Measurements from ENCODE around the gene USP46.

DNA sequence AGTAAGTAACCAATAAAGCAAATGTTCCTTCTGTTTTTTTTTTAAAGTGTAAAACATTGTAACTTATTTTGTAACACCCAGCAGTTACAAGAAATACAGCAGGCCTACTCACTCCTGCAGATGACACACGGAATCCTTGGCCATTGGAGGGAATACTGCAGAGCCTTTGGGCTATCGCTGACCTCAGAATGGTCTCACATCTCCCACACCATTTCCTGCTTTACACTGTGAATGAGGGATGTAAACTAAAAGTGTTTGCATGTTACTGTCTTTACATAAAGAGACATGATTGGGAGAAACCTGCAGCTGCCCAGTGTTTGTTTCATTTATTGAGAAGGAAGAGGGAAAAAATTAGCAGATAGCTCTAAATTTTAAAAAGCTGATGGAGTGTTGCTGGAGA lies 64.1 kb downstream of the USP46 start:
- TF ChIP-seq EP300 (IDR thresholded peaks at IDR 0.05; ENCODE audit: borderline replicate concordance in 1 of 2, low read depth in 2 of 2, low read length in 2 of 2): no peak
- no peak for TF ChIP-seq HDAC6 (IDR thresholded peaks at IDR 0.05; ENCODE audit: low read depth, low read length)
- TF ChIP-seq SIN3A (conservative IDR thresholded peaks at IDR 0.05 in 1 of 2, IDR thresholded peaks at IDR 0.05 in 1 of 2; ENCODE audit: low read depth in 1 of 2, low read length in 2 of 2): no peak
- no peak for TF ChIP-seq POLR2AphosphoS5 (IDR thresholded peaks at IDR 0.05; ENCODE audit: low read depth, low read length)
- TF ChIP-seq, protein P1, sequence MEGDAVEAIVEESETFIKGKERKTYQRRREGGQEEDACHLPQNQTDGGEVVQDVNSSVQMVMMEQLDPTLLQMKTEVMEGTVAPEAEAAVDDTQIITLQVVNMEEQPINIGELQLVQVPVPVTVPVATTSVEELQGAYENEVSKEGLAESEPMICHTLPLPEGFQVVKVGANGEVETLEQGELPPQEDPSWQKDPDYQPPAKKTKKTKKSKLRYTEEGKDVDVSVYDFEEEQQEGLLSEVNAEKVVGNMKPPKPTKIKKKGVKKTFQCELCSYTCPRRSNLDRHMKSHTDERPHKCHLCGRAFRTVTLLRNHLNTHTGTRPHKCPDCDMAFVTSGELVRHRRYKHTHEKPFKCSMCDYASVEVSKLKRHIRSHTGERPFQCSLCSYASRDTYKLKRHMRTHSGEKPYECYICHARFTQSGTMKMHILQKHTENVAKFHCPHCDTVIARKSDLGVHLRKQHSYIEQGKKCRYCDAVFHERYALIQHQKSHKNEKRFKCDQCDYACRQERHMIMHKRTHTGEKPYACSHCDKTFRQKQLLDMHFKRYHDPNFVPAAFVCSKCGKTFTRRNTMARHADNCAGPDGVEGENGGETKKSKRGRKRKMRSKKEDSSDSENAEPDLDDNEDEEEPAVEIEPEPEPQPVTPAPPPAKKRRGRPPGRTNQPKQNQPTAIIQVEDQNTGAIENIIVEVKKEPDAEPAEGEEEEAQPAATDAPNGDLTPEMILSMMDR (IDR thresholded peaks at IDR 0.05; ENCODE audit: control extremely low read depth in 1 of 3, insufficient read depth in 1 of 3, low read depth in 1 of 3, low read length in 3 of 3): no peak
- no peak for TF ChIP-seq NRF1 (IDR thresholded peaks at IDR 0.05; ENCODE audit: low read depth, low read length)
- no peak for TF ChIP-seq POLR2A (IDR thresholded peaks at IDR 0.05; ENCODE audit: control extremely low read depth in 1 of 2, low read depth in 2 of 2, low read length in 2 of 2)
- TF ChIP-seq RXRA (IDR thresholded peaks at IDR 0.05; ENCODE audit: insufficient read depth, low read depth, low read length): no peak
- TF ChIP-seq, protein P2, sequence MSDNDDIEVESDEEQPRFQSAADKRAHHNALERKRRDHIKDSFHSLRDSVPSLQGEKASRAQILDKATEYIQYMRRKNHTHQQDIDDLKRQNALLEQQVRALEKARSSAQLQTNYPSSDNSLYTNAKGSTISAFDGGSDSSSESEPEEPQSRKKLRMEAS (IDR thresholded peaks at IDR 0.05): no peak
- TF ChIP-seq TAF1 (IDR thresholded peaks at IDR 0.05; ENCODE audit: low read depth, low read length): no peak
- TF ChIP-seq, protein P3, sequence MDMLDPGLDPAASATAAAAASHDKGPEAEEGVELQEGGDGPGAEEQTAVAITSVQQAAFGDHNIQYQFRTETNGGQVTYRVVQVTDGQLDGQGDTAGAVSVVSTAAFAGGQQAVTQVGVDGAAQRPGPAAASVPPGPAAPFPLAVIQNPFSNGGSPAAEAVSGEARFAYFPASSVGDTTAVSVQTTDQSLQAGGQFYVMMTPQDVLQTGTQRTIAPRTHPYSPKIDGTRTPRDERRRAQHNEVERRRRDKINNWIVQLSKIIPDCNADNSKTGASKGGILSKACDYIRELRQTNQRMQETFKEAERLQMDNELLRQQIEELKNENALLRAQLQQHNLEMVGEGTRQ (IDR thresholded peaks at IDR 0.05; ENCODE audit: low read length): no peak
- no peak for TF ChIP-seq SP1 (IDR thresholded peaks at IDR 0.05; ENCODE audit: low read depth, low read length)
- TF ChIP-seq CBX8 (IDR thresholded peaks at IDR 0.05; ENCODE audit: borderline replicate concordance, low read depth, low read length): no peak
